ENCODE results near the gene MCCD1. TPM values are rescaled to one million over a fixed set of nuclear protein-coding genes. Genes with fewer than 3 reads are reported as not detected.

Gene MCCD1
- total RNA-seq, 1 donor: not detected

DNA sequence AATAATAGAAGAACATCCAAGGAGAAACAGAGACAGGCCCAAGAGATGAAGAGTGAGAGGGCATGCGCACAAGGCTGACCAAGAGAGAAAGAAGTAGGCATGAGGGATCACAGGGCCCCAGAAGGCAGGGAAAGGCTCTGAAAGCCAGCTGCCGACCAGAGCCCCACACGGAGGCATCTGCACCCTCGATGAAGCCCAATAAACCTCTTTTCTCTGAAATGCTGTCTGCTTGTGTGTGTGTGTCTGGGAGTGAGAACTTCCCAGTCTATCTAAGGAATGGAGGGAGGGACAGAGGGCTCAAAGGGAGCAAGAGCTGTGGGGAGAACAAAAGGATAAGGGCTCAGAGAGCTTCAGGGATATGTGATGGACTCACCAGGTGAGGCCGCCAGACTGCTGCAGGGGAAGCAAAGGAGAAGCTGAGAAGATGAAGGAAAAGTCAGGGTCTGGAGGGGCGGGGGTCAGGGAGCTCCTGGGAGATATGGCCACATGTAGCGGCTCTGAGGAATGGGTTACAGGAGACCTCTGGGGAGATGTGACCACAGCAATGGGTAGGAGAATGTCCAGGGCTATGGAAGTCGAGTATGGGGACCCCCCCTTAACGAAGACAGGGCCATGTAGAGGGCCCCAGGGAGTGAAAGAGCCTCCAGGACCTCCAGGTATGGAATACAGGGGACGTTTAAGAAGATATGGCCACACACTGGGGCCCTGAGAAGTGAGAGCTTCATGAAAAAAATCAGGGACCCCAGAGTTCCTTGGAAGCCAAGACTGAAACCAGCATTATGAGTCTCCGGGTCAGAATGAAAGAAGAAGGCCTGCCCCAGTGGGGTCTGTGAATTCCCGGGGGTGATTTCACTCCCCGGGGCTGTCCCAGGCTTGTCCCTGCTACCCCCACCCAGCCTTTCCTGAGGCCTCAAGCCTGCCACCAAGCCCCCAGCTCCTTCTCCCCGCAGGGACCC, 45.6 kb downstream of the MCCD1 start:
- DNase-seq (ENCODE audit: low read depth): no peak
- TF ChIP-seq, protein P1, sequence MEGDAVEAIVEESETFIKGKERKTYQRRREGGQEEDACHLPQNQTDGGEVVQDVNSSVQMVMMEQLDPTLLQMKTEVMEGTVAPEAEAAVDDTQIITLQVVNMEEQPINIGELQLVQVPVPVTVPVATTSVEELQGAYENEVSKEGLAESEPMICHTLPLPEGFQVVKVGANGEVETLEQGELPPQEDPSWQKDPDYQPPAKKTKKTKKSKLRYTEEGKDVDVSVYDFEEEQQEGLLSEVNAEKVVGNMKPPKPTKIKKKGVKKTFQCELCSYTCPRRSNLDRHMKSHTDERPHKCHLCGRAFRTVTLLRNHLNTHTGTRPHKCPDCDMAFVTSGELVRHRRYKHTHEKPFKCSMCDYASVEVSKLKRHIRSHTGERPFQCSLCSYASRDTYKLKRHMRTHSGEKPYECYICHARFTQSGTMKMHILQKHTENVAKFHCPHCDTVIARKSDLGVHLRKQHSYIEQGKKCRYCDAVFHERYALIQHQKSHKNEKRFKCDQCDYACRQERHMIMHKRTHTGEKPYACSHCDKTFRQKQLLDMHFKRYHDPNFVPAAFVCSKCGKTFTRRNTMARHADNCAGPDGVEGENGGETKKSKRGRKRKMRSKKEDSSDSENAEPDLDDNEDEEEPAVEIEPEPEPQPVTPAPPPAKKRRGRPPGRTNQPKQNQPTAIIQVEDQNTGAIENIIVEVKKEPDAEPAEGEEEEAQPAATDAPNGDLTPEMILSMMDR (IDR thresholded peaks at IDR 0.05; ENCODE audit: insufficient read depth, low read length): no peak
- H3K4me3 ChIP-seq (ENCODE audit: low read depth, low read length): no peak overlapping the region

DNA sequence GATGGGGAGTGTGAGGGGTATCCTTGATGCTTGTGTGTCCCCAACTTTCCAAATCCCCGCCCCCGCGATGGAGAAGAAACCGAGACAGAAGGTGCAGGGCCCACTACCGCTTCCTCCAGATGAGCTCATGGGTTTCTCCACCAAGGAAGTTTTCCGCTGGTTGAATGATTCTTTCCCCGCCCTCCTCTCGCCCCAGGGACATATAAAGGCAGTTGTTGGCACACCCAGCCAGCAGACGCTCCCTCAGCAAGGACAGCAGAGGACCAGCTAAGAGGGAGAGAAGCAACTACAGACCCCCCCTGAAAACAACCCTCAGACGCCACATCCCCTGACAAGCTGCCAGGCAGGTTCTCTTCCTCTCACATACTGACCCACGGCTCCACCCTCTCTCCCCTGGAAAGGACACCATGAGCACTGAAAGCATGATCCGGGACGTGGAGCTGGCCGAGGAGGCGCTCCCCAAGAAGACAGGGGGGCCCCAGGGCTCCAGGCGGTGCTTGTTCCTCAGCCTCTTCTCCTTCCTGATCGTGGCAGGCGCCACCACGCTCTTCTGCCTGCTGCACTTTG, 46.7 kb downstream of the MCCD1 start, which contains the start of gene TNF:
Gene TNF, plus strand, starts transcription at position 231 of the 567 bp plus-strand sequence. Its CDS starts 177 bp downstream, at position 408.
- TF ChIP-seq, protein P1 (IDR thresholded peaks at IDR 0.05; ENCODE audit: insufficient read depth, low read length): no peak
- H3K4me3 ChIP-seq (ENCODE audit: low read depth, low read length): no peak within 1 kb of the TSS
- no peak for DNase-seq (ENCODE audit: low read depth)

DNA sequence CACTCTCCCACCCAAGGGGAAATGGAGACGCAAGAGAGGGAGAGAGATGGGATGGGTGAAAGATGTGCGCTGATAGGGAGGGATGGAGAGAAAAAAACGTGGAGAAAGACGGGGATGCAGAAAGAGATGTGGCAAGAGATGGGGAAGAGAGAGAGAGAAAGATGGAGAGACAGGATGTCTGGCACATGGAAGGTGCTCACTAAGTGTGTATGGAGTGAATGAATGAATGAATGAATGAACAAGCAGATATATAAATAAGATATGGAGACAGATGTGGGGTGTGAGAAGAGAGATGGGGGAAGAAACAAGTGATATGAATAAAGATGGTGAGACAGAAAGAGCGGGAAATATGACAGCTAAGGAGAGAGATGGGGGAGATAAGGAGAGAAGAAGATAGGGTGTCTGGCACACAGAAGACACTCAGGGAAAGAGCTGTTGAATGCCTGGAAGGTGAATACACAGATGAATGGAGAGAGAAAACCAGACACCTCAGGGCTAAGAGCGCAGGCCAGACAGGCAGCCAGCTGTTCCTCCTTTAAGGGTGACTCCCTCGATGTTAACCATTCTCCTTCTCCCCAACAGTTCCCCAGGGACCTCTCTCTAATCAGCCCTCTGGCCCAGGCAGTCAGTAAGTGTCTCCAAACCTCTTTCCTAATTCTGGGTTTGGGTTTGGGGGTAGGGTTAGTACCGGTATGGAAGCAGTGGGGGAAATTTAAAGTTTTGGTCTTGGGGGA, 47.4 kb downstream of the MCCD1 start:
- TF ChIP-seq, protein P1 (IDR thresholded peaks at IDR 0.05; ENCODE audit: insufficient read depth, low read length): no peak
- DNase-seq (ENCODE audit: low read depth): no peak
- no peak overlapping the region for H3K4me3 ChIP-seq (ENCODE audit: low read depth, low read length)

- no peak for DNase-seq (ENCODE audit: low read depth)
- H3K4me3 ChIP-seq (ENCODE audit: low read depth, low read length): no peak overlapping the region
- TF ChIP-seq, protein P1 (IDR thresholded peaks at IDR 0.05; ENCODE audit: insufficient read depth, low read length): no peak
These were observed 48.3 kb downstream of the MCCD1 start for GRCh38 chr6:31576897-31577578.

- no peak overlapping the region for H3K4me3 ChIP-seq (ENCODE audit: low read depth, low read length)
- TF ChIP-seq, protein P1 (IDR thresholded peaks at IDR 0.05; ENCODE audit: insufficient read depth, low read length): no peak
These were observed 48.8 kb downstream of the MCCD1 start for GRCh38 chr6:31577579-31577966.

More at GRCh38 chr6:31577579-31577966, 48.8 kb downstream of the MCCD1 start:
- DNase-seq (ENCODE audit: low read depth): no peak
